Measurements from ENCODE around the gene SLC4A4.

Gene SLC4A4

GRCh38 chr4:71602289-71602900 is 263.6 kb downstream of the SLC4A4 start:
- DNase-seq (ENCODE audit: low read depth), result no peak

- DNase-seq (ENCODE audit: low read depth), result no peak
These were observed 266.0 kb downstream of the SLC4A4 start for GRCh38 chr4:71604785-71605184.

- no peak for DNase-seq (ENCODE audit: low read depth)
These were observed 268.3 kb downstream of the SLC4A4 start for GRCh38 chr4:71607109-71607508.

GRCh38 chr4:71607780-71608677 is 269.2 kb downstream of the SLC4A4 start:
- no peak for DNase-seq (ENCODE audit: low read depth)

DNA sequence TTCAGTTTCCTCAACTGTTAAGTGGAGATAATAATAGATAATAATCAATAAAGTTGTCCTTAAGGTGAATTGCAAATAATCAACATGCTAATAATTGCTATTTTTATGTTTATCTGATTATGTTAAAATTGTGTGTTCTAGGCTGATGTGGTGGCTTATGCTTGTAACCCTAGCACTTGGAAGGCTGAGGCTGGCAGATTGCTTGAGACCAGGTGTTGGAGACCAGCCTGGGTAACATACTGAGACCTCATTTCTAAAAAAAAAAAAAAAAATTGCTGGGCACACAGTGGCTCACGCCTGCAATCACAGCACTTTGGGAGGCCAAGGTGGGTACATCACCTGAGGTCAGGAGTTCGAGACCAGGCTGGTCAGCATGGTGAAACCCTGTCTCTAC is 269.9 kb downstream of the SLC4A4 start:
- no peak for DNase-seq (ENCODE audit: low read depth)

DNA sequence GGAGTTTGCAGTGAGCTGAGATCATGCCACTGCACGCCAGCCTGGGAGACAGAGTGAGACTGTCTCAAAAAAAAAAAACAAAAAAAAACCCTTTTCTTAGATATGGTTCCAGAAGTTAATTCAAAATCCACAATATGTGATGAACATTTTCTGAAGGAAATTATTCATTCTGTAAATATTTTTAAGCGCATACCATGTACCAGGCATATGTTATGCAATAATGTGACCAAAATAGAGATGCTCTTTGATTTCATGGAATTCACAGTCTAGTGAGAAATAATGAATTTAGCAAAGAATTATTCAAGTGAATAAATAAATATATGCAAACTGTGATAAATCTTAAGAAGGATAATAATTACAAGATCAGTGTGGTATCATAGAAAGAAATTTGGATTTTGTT is 270.3 kb downstream of the SLC4A4 start:
- no peak for DNase-seq (ENCODE audit: low read depth)

DNA sequence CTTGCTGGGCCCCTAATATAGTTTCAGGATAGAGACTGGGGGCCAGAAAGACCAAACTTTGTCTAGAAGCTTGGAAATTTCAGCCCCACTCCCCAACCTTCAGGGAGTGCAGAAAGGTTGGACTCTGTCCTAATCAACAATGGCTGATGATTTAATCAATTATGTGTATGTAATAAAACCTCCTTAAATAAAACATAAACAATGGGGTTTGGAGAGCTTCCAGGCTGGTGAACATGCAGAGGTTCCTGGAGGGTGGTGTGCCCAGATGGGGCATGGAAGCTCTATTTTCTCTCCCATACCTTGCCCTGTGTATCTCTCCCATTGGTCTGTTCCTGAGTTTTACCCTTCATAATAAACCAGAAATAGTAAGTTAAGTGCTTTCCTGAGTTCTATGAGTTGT is 270.8 kb downstream of the SLC4A4 start:
- DNase-seq (ENCODE audit: low read depth), result no peak

DNA sequence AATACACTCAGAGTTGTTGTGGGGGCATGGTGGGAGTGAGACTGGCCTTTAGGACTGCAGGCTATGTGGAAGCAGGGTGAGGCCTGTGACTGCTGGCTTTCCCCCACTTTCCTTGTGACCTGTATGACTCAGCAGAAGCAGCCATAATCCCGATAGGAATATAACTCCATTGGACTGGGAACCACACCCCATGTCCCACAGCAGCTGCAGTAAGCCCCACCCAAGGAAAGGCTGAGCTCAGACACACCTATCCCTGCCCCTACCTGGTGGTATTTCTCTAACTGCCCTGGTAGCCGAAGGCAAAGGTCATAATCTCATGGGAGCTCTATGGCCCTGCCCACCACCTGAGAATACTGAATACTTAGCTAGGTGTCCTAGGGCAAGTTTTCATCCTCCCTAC is 275.8 kb downstream of the SLC4A4 start:
- DNase-seq (ENCODE audit: low read depth), result no peak

GRCh38 chr4:71616168-71616811 is 277.5 kb downstream of the SLC4A4 start:
- no peak for DNase-seq (ENCODE audit: low read depth)

Data from stimulated activated CD4-positive, alpha-beta T cell treated with anti-CD3 and anti-CD28 coated beads, Interleukin-2, amount 100 ng/mL, for 4 hours (primary cell).